GM18519 (cell line): Measurements from ENCODE around the gene SLC39A11.
"Not testable (repeated sequence)": the region's sequence is repeated elsewhere in the genome, so short reads cannot be mapped to it uniquely, and the experiment has no call there.

Experiments used
- ATAC-seq: cut with Tn5 transposase; IDR thresholded peaks from one replicate; pipeline ENCODE4 v1.9.1; 2021; ENCODE audit warnings: mild to moderate bottlenecking, moderate library complexity; ENCODE audit not compliant: unreplicated experiment, low FRiP score

The SLC39A11 gene

GRCh38 chr17:72955391-72956140 lies 136.9 kb downstream of the SLC39A11 start:
- ATAC-seq = no peak

GRCh38 chr17:72954579-72954978 lies 137.9 kb downstream of the SLC39A11 start:
- ATAC-seq = no peak

- ATAC-seq = no peak
These were observed 138.9 kb downstream of the SLC39A11 start for GRCh38 chr17:72953621-72954020.

GRCh38 chr17:72952641-72953315 lies 139.7 kb downstream of the SLC39A11 start:
- no peak for ATAC-seq

- no peak for ATAC-seq
These were observed 140.3 kb downstream of the SLC39A11 start for GRCh38 chr17:72952220-72952619.

- no peak for ATAC-seq
These were observed 142.1 kb downstream of the SLC39A11 start for GRCh38 chr17:72950242-72950931.

- ATAC-seq = no peak
These were observed 144.4 kb downstream of the SLC39A11 start for GRCh38 chr17:72948115-72948514.

GRCh38 chr17:72947475-72947874 lies 145.0 kb downstream of the SLC39A11 start:
- no peak for ATAC-seq

- ATAC-seq = no peak
These were observed 145.8 kb downstream of the SLC39A11 start for GRCh38 chr17:72946696-72947095.

- ATAC-seq = no peak
These were observed 146.3 kb downstream of the SLC39A11 start for GRCh38 chr17:72946156-72946555.

GRCh38 chr17:72945473-72945872 lies 147.0 kb downstream of the SLC39A11 start:
- no peak for ATAC-seq

GRCh38 chr17:72943826-72944689 lies 148.4 kb downstream of the SLC39A11 start:
- ATAC-seq = no peak

GRCh38 chr17:72942579-72942978 lies 149.9 kb downstream of the SLC39A11 start:
- no peak for ATAC-seq

- ATAC-seq = no peak
These were observed 152.0 kb downstream of the SLC39A11 start for GRCh38 chr17:72940496-72940895.

GRCh38 chr17:72938482-72938881 lies 154.0 kb downstream of the SLC39A11 start:
- ATAC-seq = no peak

GRCh38 chr17:72937707-72938106 lies 154.8 kb downstream of the SLC39A11 start:
- ATAC-seq = no peak

- not testable (repeated sequence) for ATAC-seq
These were observed 155.2 kb downstream of the SLC39A11 start for GRCh38 chr17:72937254-72937653.

- no peak for ATAC-seq
These were observed 156.5 kb downstream of the SLC39A11 start for GRCh38 chr17:72935984-72936383.

GRCh38 chr17:72934927-72935326 lies 157.6 kb downstream of the SLC39A11 start:
- ATAC-seq = no peak

- ATAC-seq = no peak
These were observed 160.9 kb downstream of the SLC39A11 start for GRCh38 chr17:72931635-72932034.
